GM12872 (cell line): ENCODE data around the gene NBAS.

Source experiments
- TF ChIP-seq, protein P1 (sequence below): IDR thresholded peaks from 3 replicates; pipeline ENCODE4 v1.5.1; 2011; ENCODE audit warnings: low read depth, mild to moderate bottlenecking, low read length, moderate library complexity; ENCODE audit not compliant: insufficient read depth

NBAS gene

DNA sequence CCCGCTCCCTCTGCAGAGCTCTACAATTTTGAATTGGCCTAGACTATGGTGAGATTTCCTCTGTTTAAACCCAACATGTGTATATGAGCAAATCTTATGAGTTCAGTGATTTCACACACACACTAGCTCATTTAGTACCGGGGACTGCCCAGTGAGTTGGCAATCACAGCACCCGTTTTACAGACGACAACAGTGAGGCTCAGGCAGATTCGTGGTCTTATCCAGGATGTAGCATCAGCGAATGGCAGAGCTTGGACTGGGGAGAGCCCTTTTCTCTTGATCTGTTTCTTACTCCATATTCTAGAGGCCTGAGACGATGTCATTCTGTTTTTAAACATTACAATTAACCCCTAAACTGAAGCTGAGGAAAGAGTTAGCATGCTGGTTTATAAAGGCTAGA is 419.9 kb downstream of the NBAS start:
- TF ChIP-seq, protein P1, sequence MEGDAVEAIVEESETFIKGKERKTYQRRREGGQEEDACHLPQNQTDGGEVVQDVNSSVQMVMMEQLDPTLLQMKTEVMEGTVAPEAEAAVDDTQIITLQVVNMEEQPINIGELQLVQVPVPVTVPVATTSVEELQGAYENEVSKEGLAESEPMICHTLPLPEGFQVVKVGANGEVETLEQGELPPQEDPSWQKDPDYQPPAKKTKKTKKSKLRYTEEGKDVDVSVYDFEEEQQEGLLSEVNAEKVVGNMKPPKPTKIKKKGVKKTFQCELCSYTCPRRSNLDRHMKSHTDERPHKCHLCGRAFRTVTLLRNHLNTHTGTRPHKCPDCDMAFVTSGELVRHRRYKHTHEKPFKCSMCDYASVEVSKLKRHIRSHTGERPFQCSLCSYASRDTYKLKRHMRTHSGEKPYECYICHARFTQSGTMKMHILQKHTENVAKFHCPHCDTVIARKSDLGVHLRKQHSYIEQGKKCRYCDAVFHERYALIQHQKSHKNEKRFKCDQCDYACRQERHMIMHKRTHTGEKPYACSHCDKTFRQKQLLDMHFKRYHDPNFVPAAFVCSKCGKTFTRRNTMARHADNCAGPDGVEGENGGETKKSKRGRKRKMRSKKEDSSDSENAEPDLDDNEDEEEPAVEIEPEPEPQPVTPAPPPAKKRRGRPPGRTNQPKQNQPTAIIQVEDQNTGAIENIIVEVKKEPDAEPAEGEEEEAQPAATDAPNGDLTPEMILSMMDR, result no peak

- TF ChIP-seq, protein P1, result no peak
These were observed 424.5 kb downstream of the NBAS start for GRCh38 chr2:15136639-15137038.

DNA sequence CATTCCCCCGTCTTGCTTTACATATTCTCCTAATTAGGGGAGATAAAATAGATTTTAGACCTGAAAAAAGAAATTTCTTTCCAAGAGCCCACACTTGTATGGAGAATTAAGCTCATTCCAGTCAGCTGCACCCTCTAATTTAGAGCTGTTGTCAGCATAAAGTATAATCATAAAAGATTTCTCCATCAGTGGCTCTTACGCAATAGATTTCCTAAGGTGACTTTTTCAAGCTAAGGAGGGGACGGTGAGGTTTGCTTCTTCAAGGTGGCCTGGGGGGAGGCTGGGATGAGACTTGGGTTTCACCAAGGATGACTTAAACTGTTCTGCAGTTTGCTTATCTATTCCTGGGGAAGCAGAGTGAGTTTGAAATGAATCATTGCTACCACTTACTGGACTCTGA is 426.2 kb downstream of the NBAS start:
- TF ChIP-seq, protein P1, result no peak

DNA sequence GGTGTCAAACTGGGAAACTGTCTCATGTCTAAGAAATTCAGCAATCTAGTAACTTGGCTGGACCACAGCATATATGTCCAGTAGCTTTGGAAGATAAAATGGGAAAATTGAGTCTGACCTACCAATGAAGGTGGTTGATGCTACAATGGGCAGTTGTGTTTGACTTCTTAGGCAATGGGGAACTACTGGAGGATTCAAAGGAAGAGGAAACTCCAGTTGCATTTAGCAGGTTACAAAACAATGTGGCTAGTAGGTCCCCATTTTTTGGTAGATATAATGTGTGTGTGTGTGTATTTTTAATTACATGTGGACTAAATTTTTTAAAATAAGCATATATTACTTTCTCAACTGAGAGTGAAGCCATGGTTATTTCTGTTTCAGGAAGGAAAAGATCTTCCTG is 427.7 kb downstream of the NBAS start:
- TF ChIP-seq, protein P1, result no peak

GRCh38 chr2:15128846-15129245 is 432.3 kb downstream of the NBAS start:
- TF ChIP-seq, protein P1, result no peak

DNA sequence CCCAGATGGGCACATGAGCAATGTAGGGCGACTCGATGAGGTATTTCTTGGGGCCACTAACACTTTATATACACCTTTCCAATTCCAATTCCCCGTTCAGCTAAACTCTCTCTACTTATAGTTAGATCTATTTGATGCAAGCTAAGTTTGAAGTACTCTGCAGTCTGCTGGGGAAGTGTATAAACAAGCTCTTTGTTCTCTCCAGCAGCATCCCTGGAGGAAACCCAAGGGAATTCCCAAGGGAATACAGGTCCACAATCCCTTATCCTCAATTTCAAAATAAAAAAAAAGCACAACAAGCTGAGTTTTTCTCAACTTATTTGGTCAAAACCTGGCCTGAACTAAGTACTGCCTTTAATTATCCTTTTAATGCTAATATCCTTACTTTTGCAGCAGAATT is 433.3 kb downstream of the NBAS start:
- TF ChIP-seq, protein P1, result no peak

GRCh38 chr2:15127301-15127700 is 433.8 kb downstream of the NBAS start:
- TF ChIP-seq, protein P1, result no peak

DNA sequence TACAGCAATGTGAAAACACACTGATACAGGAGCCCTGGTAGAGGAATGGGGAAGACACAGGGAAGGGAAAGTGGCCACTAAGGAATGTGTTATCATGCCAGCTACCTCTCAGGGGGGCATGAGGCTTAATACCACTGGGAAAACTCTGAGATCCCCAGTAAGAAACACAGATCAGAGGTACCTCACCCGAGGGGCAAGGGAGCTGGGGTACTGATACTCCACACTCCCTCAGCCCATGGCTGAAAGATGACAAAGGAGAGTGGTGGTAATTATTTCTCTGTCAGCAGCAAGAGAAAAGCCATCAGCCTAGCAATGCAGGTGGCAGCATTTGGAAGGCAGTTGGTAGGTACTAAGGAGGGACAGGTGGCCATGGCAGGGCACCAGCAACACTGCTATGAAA is 434.8 kb downstream of the NBAS start:
- TF ChIP-seq, protein P1, result no peak
